ELR (cell line): ENCODE data around the gene SPDYC.

ENCODE experiments used
- DNase-seq: peaks from one replicate; pipeline ENCODE4 v3.0.0-alpha.2; 2015; ENCODE audit warnings: low read depth

The SPDYC gene, protein sequence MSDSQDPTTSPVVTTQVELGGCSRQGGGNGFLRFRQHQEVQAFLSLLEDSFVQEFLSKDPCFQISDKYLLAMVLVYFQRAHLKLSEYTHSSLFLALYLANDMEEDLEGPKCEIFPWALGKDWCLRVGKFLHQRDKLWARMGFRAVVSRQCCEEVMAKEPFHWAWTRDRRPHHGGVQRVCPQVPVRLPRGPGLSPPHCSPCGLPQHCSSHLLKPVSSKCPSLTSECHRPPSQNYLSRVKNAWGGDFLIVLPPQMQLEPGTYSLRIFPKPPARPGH

GRCh38 chr11:65170058-65170534 is at the start of gene SPDYC:
SPDYC (plus strand) TSS chr11:65170233; CDS start chr11:65171358, 1,125 bp downstream.
- DNase-seq: no peak

- DNase-seq: no peak
Observed at GRCh38 chr11:65120831-65121230, 49.2 kb upstream of the SPDYC start.

DNA sequence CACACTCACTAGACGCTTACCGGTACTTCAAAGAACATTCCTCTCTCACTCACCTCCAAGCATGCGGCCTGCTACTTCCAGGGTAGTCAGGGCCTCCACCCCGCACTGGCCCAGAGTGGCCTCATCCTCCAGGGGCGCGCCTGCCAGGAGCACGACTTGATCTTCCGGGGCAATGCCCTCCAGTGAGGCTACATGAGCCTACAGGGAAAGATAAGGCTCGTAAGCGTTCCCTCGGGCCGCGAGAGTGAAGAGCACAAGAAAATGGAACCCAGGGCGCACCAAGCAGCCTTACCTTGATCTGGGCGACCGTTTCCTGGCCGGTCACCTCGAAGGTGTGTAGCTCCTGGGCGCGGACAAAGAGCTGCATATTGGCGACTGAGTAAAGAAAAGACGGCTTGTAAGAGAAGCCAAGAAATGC is 48.6 kb upstream of the SPDYC start:
- DNase-seq: peak; percentile 39

GRCh38 chr11:65121865-65122696 is 48.0 kb upstream of the SPDYC start, which contains the start of the genes FAU and MRPL49:
FAU (minus strand) TSS chr11:65122134; CDS start chr11:65121813, 321 bp downstream.
MRPL49 (plus strand) TSS chr11:65122321; CDS start chr11:65122347, 26 bp downstream.
- DNase-seq: peak; percentile 98

DNA sequence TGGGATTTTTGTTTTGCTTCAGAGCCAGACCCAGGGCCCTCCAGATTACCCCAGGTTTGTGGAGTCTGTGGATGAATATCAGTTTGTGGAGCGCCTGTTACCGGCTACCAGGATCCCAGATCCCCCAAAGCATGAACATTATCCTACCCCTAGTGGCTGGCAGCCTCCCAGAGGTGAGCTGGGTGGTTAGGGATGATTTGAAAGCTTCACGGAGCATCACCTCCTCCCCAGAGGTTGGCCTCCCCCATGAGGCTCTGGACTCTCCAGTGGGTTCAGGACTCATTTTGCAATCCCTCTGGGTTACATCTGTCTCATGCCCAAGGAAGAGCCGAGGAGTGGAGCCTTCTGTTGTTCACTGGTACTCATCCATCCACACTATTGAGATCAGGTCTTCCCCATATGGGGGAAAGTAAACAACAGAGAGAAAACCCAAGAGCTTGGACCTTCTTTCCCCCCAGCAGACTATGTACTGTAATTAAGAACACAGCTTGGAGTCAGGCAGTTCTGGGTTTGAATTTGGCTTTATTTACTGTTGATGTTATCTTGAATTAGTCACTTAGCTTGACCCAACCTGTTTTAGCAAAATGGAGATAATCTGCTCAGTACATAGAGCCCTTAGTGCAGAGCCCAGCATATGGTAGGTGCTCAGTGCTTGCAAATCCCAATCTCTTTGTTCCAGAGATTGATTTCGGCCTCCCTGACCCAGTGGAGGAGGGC is 45.4 kb upstream of the SPDYC start:
- DNase-seq: no peak

GRCh38 chr11:65125197-65126056 is 44.6 kb upstream of the SPDYC start:
- DNase-seq: no peak

DNA sequence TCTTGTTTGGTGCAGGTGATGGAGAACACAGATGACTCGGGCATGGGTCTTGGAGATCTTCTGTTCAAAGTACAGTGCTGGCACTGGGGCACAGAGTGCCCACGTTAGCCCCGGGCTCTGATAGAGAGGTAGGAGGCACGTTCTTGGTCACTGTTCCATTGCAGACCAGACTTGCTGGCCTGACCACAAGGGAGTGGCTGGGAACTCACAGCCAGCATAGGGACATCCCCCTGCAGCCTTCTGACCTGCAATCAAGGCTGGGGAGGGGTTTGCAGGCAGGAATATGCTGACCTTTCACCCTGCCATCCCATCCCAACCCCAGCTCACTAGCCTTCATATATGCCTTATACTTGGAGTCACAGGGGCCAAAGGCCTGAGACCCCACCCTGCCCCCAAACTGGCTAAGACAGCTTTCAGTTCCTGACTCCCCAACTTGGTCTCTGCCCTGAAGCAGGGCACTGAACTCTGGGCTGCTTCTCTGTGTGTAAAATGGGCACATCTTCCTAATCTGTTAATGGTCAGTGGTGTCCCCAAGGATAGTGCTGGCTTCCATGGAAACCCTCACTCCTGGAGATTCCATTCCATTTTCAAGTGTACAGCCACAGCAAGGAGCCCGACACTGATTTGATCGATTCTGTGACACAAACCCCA is 43.3 kb upstream of the SPDYC start:
- no peak for DNase-seq

DNA sequence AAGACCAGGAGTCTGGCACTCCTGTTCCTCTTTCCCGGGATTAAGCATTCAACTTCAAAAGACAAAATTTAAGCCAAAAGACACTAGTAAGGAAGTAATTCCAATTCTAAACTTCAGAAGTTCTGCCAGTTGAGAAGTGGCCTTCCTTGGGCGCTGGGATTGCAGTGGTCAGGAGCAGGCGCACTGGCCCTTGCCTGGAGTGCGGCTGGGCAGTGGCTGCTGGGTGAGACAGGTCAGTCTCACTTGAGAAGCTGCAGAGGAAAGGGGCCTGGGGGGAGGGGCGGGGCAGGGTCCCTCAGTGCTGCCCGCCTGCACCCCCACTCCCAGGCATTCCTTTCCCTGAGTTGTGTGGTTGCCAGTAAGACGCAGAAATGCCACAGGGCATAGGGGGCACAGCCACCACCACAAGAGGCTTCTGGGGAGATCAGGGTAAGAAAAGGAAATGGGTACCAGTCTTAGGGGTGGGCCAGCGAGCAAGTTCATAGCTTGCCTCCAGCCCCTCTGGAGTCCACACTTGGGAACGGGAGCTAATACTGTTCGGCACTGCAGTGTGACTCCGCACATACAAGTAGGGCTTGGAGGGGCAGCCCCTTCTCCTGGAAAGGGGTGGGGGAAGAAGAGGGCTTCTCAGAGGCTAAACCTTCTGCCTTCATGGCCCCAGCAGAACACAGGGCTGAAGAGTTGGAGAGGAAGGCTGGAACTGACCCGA is 42.4 kb upstream of the SPDYC start:
- DNase-seq: no peak

GRCh38 chr11:65128182-65129145 is 41.6 kb upstream of the SPDYC start:
- no peak for DNase-seq

DNA sequence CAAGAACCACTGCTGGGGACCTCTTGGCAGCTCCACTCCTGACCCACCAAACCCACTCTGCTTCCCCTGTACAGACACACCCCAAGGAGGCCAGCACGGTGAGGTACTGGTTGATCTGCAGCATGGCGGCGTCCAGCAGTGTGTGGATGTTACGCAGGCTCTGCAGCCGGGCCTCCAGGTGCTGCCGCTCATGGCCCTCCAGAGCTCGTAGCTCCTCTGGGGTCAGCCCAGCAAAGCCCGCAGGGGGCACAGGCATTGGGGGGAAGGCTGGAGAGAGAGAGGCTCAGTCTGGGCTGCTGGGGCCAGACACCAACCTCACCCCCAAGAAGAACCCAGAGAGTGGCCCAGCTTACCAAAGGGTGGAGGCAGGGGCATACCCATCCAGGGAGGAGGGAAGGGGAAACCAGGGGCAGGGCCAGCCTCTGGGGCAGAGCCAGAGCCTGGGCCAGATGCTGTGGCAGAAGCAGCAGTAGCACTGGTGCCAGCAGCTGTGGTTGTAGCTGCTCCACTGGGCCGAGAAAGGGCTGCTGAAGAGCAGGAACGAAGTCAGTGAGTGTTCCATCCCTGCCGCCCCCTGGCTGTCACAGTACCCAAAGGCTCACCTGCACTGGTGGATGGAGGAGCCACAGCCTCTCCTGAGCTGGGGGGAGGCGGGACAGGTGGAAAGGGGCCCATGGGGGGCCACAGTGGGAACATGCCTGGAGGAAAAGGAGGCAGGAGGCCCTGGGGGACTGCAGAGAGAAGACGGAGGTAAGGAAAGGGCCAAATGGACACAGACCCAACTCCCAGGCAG is 40.2 kb upstream of the SPDYC start:
- no peak for DNase-seq

DNA sequence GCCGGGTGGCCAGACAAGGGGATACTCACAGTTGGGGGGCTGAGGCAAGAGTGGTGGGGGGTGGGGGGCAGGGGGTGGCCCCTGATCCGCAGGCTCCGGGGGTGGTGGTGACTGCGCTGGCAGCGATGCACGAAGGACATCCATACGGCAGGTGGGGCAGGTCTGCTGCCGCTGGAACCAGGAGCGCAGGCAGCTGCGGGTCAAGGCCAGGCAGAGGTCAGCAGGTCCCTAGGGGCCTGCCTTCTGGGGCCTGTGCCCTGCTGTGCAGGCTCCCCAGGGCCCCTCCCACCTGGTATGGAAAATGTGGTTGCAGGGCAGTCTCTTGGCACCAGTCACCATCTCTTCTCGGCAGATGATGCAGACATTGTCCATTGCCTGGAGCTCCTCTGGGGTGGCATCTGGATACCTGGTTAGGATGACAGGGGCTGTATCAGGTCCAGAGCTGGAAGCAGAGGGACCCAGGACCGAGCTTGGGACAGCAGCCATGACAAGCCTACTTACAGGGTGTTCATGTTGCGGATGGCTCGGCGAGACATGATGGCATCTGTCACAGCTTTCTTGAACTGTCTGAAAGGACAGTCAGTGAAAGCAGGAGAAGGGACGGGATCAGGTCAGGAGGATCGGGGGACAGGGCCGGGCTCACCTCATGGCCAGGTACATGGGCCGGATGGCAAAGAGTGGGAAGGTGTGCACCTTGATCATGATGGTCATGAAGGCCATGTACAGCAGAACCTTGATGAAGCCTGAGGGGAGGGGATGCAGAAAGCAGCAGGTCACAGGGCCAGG is 39.2 kb upstream of the SPDYC start:
- DNase-seq: no peak

- no peak for DNase-seq
Observed at GRCh38 chr11:65131417-65131776, 38.6 kb upstream of the SPDYC start.

- DNase-seq: no peak
Observed at GRCh38 chr11:65131895-65132237, 38.2 kb upstream of the SPDYC start.

- no peak for DNase-seq
Observed at GRCh38 chr11:65132238-65132987, 37.6 kb upstream of the SPDYC start.

- DNase-seq: peak; percentile 37
Observed at GRCh38 chr11:65132988-65133700, 36.9 kb upstream of the SPDYC start.

DNA sequence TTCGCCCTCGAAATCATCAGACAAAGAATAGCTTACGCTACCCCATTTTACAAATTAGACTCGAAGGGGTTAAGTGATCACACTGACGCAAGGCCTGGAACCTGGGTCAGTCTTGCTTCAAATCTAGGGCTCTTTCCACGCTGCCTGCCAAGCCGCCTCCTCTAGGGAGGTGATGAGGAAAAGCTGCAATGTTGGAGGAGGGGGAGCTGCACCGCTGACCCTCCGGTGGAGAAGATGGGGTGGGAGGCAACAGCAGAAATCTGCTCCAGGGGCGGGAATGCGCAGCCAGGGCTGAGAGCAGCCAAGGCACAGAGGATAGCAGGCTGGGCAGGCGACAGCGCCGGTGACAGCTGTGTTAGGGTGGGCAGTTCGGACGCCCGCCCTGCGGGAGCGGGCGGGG is 36.3 kb upstream of the SPDYC start:
- peak; percentile 21 for DNase-seq
